GM12891 (cell line): Measurements from ENCODE around the gene POTEI.
"Not testable (repeated sequence)": the region's sequence is repeated elsewhere in the genome, so short reads cannot be mapped to it uniquely, and the experiment has no call there.

Source experiments
- POLR2A ChIP-seq: IDR thresholded peaks from 2 replicates; pipeline ENCODE4 v1.6.1; 2011; ENCODE audit warnings: low read depth, low read length, control low read depth
- POLR2AphosphoS5 ChIP-seq: IDR thresholded peaks from 2 replicates; pipeline ENCODE4 v1.6.1; 2011; ENCODE audit warnings: low read depth, low read length, control low read depth

DNA sequence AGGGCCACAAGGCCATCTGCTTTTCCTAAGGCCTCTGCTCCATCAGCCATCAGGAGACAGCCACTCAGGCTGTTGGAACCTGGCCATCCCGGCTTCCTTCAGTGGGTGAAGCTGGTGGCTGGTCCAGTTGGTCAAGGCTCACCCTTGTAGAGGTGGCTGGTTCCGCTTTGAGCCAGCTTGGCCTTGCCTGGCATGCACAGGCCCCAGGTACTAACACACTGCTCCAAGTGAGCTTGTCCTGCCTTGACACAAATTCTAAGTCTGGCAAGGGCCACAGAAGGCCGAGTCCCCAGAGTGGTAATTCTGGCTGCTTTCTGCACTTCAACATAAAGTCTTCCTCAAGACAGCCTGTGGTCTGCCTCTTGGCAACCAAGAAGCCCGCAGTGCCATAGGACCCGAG is 56.2 kb downstream of the POTEI start:
- TF ChIP-seq POLR2A, POLR2AphosphoS5: not testable (repeated sequence)
